Measurements from ENCODE around the gene ATG7. TPM values are rescaled to one million over a fixed set of nuclear protein-coding genes. Genes with fewer than 3 reads are reported as not detected.
A peak's percentile ranks its signal among the peaks of the same experiment; 100 is the strongest.

The ATG7 gene
- total RNA-seq, 1 experiment from 2014 or later, result 36.0 TPM

DNA sequence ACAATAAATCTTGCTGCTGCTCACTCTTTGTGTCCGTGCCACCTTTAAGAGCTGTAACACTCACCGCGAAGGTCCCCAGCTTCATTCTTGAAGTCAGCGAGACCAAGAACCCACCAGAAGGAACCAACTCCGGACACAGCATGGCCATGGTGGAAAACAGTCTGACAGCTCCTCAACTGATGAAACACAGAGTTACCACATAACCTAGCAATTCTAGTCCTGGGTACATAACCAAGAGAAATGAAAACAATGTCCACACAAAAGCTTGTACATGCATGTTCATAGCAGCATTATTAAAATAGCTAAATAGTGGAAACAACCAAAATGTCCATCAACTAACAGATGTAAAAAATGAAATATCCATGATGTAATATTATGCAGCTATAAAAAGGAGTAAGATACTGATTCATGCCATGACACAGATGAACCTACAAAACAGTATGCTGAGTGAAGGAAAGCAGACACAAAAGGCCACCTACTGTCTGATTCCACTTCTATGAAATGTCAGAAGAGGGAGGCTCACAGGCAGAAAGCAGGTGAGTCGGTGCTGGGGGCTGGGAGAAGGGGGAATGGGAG is 334.8 kb downstream of the ATG7 start:
- CTCF ChIA-PET, result no interaction called here
- DNase-seq (ENCODE audit: low read depth, low spot score) (no peak), ATAC-seq (no peak)
- TF ChIP-seq, protein P1, sequence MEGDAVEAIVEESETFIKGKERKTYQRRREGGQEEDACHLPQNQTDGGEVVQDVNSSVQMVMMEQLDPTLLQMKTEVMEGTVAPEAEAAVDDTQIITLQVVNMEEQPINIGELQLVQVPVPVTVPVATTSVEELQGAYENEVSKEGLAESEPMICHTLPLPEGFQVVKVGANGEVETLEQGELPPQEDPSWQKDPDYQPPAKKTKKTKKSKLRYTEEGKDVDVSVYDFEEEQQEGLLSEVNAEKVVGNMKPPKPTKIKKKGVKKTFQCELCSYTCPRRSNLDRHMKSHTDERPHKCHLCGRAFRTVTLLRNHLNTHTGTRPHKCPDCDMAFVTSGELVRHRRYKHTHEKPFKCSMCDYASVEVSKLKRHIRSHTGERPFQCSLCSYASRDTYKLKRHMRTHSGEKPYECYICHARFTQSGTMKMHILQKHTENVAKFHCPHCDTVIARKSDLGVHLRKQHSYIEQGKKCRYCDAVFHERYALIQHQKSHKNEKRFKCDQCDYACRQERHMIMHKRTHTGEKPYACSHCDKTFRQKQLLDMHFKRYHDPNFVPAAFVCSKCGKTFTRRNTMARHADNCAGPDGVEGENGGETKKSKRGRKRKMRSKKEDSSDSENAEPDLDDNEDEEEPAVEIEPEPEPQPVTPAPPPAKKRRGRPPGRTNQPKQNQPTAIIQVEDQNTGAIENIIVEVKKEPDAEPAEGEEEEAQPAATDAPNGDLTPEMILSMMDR (IDR thresholded peaks at IDR 0.05), result no peak
- no peak for TF ChIP-seq POLR2AphosphoS5 (IDR thresholded peaks at IDR 0.05; ENCODE audit: low read depth, low read length)
- TF ChIP-seq, protein P2, sequence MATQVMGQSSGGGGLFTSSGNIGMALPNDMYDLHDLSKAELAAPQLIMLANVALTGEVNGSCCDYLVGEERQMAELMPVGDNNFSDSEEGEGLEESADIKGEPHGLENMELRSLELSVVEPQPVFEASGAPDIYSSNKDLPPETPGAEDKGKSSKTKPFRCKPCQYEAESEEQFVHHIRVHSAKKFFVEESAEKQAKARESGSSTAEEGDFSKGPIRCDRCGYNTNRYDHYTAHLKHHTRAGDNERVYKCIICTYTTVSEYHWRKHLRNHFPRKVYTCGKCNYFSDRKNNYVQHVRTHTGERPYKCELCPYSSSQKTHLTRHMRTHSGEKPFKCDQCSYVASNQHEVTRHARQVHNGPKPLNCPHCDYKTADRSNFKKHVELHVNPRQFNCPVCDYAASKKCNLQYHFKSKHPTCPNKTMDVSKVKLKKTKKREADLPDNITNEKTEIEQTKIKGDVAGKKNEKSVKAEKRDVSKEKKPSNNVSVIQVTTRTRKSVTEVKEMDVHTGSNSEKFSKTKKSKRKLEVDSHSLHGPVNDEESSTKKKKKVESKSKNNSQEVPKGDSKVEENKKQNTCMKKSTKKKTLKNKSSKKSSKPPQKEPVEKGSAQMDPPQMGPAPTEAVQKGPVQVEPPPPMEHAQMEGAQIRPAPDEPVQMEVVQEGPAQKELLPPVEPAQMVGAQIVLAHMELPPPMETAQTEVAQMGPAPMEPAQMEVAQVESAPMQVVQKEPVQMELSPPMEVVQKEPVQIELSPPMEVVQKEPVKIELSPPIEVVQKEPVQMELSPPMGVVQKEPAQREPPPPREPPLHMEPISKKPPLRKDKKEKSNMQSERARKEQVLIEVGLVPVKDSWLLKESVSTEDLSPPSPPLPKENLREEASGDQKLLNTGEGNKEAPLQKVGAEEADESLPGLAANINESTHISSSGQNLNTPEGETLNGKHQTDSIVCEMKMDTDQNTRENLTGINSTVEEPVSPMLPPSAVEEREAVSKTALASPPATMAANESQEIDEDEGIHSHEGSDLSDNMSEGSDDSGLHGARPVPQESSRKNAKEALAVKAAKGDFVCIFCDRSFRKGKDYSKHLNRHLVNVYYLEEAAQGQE (IDR thresholded peaks at IDR 0.05; ENCODE audit: insufficient read depth in 1 of 2, low read depth in 2 of 2, low read length in 1 of 2), result no peak
- TF ChIP-seq SIN3A (IDR thresholded peaks at IDR 0.05; ENCODE audit: borderline replicate concordance, insufficient read depth, low read depth, low read length), result no peak
- TF ChIP-seq TCF7L2 (IDR thresholded peaks at IDR 0.05; ENCODE audit: low read depth, low read length), result no peak
- peaks cover 86% of the 10 kb centered on the region for H3K4me1 ChIP-seq (ENCODE audit: control insufficient read depth, insufficient read depth, low read length)
- H3K36me3 ChIP-seq (ENCODE audit: control insufficient read depth, insufficient read depth, low read length), result no peaks in the 10 kb centered on the region
- peak overlapping the region; percentile 97 for H3K27ac ChIP-seq (ENCODE audit: low read length)
- POLR2A ChIA-PET, result no interaction called here
- intact Hi-C loops (cut with micrococcal nuclease; ENCODE audit: unreplicated experiment) (loop anchor here (10.0 kb wide), 1 partner anchor 52 kb away; no protein-coding TSS in a partner anchor), in situ Hi-C loops (cut with HindIII; ENCODE audit: low pct_unique_long_range_greater_than_20kb, low sequenced_read_pairs) (no loop called here)
- H3K27me3 ChIP-seq (ENCODE audit: control insufficient read depth, insufficient read depth, low read length), result no peaks in the 10 kb centered on the region
- H3K9me3 ChIP-seq (ENCODE audit: control insufficient read depth, insufficient read depth, low read depth, low read length), result no peaks in the 10 kb centered on the region
- no TSS peak for BruUV-seq (replicated peaks)
- H3K4me3 ChIP-seq (ENCODE audit: low read depth in 2 of 2, low read length in 2 of 2), result no peak overlapping the region

Other genes starting within 250 kb of the ATG7 start
- gene HRH1, start 117.9 kb upstream of the ATG7 start, total RNA-seq (2021; ENCODE audit: unreplicated experiment), result 4.6 TPM